ENCODE results near the gene SLC22A6. TPM values are rescaled to one million over a fixed set of nuclear protein-coding genes. Genes with fewer than 3 reads are reported as not detected.

Gene SLC22A6
- total RNA-seq, 1 experiment from 2014 or later, result not detected

GRCh38 chr11:63023222-63023814, 38.6 kb upstream of the SLC22A6 start:
- H3K4me1 Mint-ChIP-seq (ENCODE audit: insufficient read depth, unreplicated experiment), result peaks cover 6% of the 10 kb centered on the region
- peaks cover 25% of the 10 kb centered on the region for H3K27me3 Mint-ChIP-seq (ENCODE audit: insufficient read depth, unreplicated experiment)
- H3K9me3 Mint-ChIP-seq (ENCODE audit: unreplicated experiment), result no peaks in the 10 kb centered on the region
- H3K4me3 Mint-ChIP-seq (ENCODE audit: unreplicated experiment), result no peak overlapping the region
- no peak overlapping the region for H3K27ac Mint-ChIP-seq (ENCODE audit: low read depth, unreplicated experiment)
- no peak for DNase-seq (ENCODE audit: unreplicated experiment)
- ChIA-PET CTCF (interaction anchor here (0.5 to 8.5 kb wide), 42 partner anchors 8 to 672 kb away, joined by 3 to 456 read pairs (median 4); partner anchors contain the start of genes CHRM1 and SLC22A8), POLR2A (interaction anchor here (1.1 to 1.5 kb wide), 2 partner anchors 21 to 117 kb away, joined by 3 to 4 read pairs; no protein-coding TSS in a partner anchor)
- intact Hi-C loops (cut with micrococcal nuclease), result loop anchor here (5.0 kb wide), 1 partner anchor 189 kb away; no protein-coding TSS in a partner anchor
- H3K36me3 Mint-ChIP-seq (ENCODE audit: insufficient read depth, unreplicated experiment), result no peaks in the 10 kb centered on the region
- BruUV-seq (replicated peaks), result no TSS peak
- TF ChIP-seq CTCF (IDR thresholded peaks at IDR 0.05; ENCODE audit: unreplicated experiment), result no peak

GRCh38 chr11:63022441-63022840, 37.7 kb upstream of the SLC22A6 start:
- ChIA-PET CTCF (interaction anchor here (0.6 to 8.5 kb wide), 14 partner anchors 12 to 166 kb away, joined by 3 to 456 read pairs (median 10); partner anchors contain the start of gene CHRM1), POLR2A (interaction anchor here (1.1 kb wide), 1 partner anchor 20 kb away, joined by 3 read pairs; no protein-coding TSS in a partner anchor)
- Mint-ChIP-seq H3K36me3 (ENCODE audit: insufficient read depth, unreplicated experiment) (no peaks in the 10 kb centered on the region), H3K27me3 (ENCODE audit: insufficient read depth, unreplicated experiment) (peaks cover 25% of the 10 kb centered on the region), H3K9me3 (ENCODE audit: unreplicated experiment) (no peaks in the 10 kb centered on the region), H3K4me1 (ENCODE audit: insufficient read depth, unreplicated experiment) (peaks cover 6% of the 10 kb centered on the region), H3K27ac (ENCODE audit: low read depth, unreplicated experiment) (no peak overlapping the region), H3K4me3 (ENCODE audit: unreplicated experiment) (no peak overlapping the region)
- BruUV-seq (replicated peaks), result no TSS peak
- no peak for TF ChIP-seq CTCF (IDR thresholded peaks at IDR 0.05; ENCODE audit: unreplicated experiment)
- intact Hi-C loops (cut with micrococcal nuclease), result loop anchor here (5.0 kb wide), 1 partner anchor 190 kb away; no protein-coding TSS in a partner anchor
- DNase-seq (ENCODE audit: unreplicated experiment), result no peak

DNA sequence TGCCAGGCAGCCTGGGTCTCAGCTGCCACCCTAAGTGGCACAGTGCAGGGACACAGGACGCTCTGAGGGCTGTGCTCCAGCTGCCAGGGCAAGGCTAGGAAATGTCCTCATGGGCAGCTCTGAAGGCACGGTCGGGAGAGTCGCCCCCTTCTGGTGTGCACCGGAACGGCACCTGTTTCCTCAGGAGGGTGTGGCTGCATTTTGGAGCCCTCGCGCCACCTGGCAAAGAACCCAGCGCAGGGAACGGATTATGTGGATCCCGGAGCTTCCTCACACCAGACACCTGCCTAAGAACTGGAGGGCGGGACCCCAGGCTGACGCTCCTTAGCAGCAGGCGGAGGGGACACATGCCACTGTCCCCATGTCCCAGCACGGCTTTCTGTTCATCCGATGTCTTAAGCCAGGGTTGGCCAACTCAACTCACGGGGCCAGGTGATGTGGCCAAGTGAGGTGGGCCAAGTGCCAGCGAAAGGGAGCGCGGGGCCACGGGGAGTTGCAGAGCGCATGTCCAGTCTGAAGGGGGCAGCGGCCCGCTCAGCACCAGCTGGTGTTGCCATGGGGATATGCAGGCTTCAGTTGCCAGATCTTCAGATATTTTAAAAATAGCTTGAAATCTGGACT, 36.0 kb upstream of the SLC22A6 start:
- Mint-ChIP-seq H3K4me3 (ENCODE audit: unreplicated experiment) (no peak overlapping the region), H3K4me1 (ENCODE audit: insufficient read depth, unreplicated experiment) (peaks cover 6% of the 10 kb centered on the region), H3K27ac (ENCODE audit: low read depth, unreplicated experiment) (no peak overlapping the region), H3K9me3 (ENCODE audit: unreplicated experiment) (no peaks in the 10 kb centered on the region), H3K36me3 (ENCODE audit: insufficient read depth, unreplicated experiment) (no peaks in the 10 kb centered on the region), H3K27me3 (ENCODE audit: insufficient read depth, unreplicated experiment) (peaks cover 24% of the 10 kb centered on the region)
- peak; percentile 45 for DNase-seq (ENCODE audit: unreplicated experiment)
- no TSS peak for BruUV-seq (replicated peaks)
- intact Hi-C loops (cut with micrococcal nuclease), result loop anchor here (5.0 kb wide), 1 partner anchor 192 kb away; no protein-coding TSS in a partner anchor
- TF ChIP-seq CTCF (IDR thresholded peaks at IDR 0.05; ENCODE audit: unreplicated experiment), result peak; percentile 60
- ChIA-PET CTCF (interaction anchor here (0.7 to 8.5 kb wide), 6 partner anchors 12 to 648 kb away, joined by 3 to 456 read pairs (median 27); no protein-coding TSS in a partner anchor), POLR2A (no interaction called here)

DNA sequence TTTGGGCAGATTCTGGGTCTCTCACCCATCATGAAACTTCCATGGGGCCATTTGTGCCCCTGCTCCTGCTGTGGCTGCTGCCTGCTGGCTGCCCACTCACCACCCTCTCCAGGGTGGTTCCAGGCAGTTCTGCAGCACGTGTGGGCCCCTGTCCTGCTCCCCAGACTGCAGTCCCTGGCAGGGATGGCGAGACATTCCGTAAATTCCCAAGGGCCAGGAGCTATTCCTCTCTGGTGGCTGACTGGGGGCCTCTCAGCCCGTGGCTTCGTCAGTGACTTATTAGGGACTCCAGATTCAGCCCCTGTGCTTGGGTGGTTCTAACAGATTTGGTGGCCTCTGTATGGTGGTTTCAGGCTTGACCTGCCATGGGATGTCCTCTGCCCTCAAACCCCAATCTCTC, 34.7 kb upstream of the SLC22A6 start:
- Mint-ChIP-seq H3K4me1 (ENCODE audit: insufficient read depth, unreplicated experiment) (peaks cover 6% of the 10 kb centered on the region), H3K4me3 (ENCODE audit: unreplicated experiment) (no peak overlapping the region), H3K27me3 (ENCODE audit: insufficient read depth, unreplicated experiment) (peaks cover 34% of the 10 kb centered on the region), H3K27ac (ENCODE audit: low read depth, unreplicated experiment) (no peak overlapping the region), H3K36me3 (ENCODE audit: insufficient read depth, unreplicated experiment) (no peaks in the 10 kb centered on the region), H3K9me3 (ENCODE audit: unreplicated experiment) (no peaks in the 10 kb centered on the region)
- BruUV-seq (replicated peaks), result no TSS peak
- ChIA-PET CTCF (interaction anchor here (1.3 to 8.5 kb wide), 3 partner anchors 15 to 113 kb away, joined by 3 to 456 read pairs (median 51); no protein-coding TSS in a partner anchor), POLR2A (no interaction called here)
- no peak for DNase-seq (ENCODE audit: unreplicated experiment)
- intact Hi-C loops (cut with micrococcal nuclease), result no loop called here
- no peak for TF ChIP-seq CTCF (IDR thresholded peaks at IDR 0.05; ENCODE audit: unreplicated experiment)
